HG03066 (cell line): ENCODE results near the gene STK32B.
"Not testable (repeated sequence)": the region's sequence is repeated elsewhere in the genome, so short reads cannot be mapped to it uniquely, and the experiment has no call there.

Experiments used
- ATAC-seq: cut with Tn5 transposase; IDR thresholded peaks from one replicate; pipeline ENCODE4 v1.9.1; 2021; ENCODE audit warnings: low read depth; ENCODE audit not compliant: unreplicated experiment

Gene STK32B

GRCh38 chr4:5247061-5247460 is 195.8 kb downstream of the STK32B start:
- ATAC-seq: not testable (repeated sequence)

GRCh38 chr4:5247735-5248134 is 196.5 kb downstream of the STK32B start:
- no peak for ATAC-seq

GRCh38 chr4:5249727-5250126 is 198.4 kb downstream of the STK32B start:
- ATAC-seq: no peak

GRCh38 chr4:5250536-5250935 is 199.3 kb downstream of the STK32B start:
- not testable (repeated sequence) for ATAC-seq

- no peak for ATAC-seq
Measured at GRCh38 chr4:5256421-5256820, 205.1 kb downstream of the STK32B start.

- no peak for ATAC-seq
Measured at GRCh38 chr4:5257086-5257485, 205.8 kb downstream of the STK32B start.

- ATAC-seq: no peak
Measured at GRCh38 chr4:5259471-5259870, 208.2 kb downstream of the STK32B start.

- ATAC-seq: no peak
Measured at GRCh38 chr4:5260121-5260520, 208.8 kb downstream of the STK32B start.

- ATAC-seq: no peak
Measured at GRCh38 chr4:5261866-5262265, 210.6 kb downstream of the STK32B start.

GRCh38 chr4:5266991-5267390 is 215.7 kb downstream of the STK32B start:
- no peak for ATAC-seq

- no peak for ATAC-seq
Measured at GRCh38 chr4:5267408-5267807, 216.1 kb downstream of the STK32B start.

GRCh38 chr4:5276475-5277075 is 225.3 kb downstream of the STK32B start:
- no peak for ATAC-seq

GRCh38 chr4:5277079-5277478 is 225.8 kb downstream of the STK32B start:
- no peak for ATAC-seq

- no peak for ATAC-seq
Measured at GRCh38 chr4:5278213-5278612, 226.9 kb downstream of the STK32B start.

- not testable (repeated sequence) for ATAC-seq
Measured at GRCh38 chr4:5280069-5280468, 228.8 kb downstream of the STK32B start.

GRCh38 chr4:5280828-5281227 is 229.5 kb downstream of the STK32B start:
- no peak for ATAC-seq

GRCh38 chr4:5283837-5284236 is 232.6 kb downstream of the STK32B start:
- no peak for ATAC-seq

GRCh38 chr4:5284517-5284916 is 233.2 kb downstream of the STK32B start:
- ATAC-seq: no peak

GRCh38 chr4:5292101-5292500 is 240.8 kb downstream of the STK32B start:
- ATAC-seq: no peak

- ATAC-seq: not testable (repeated sequence)
Measured at GRCh38 chr4:5298000-5298787, 246.9 kb downstream of the STK32B start.

GRCh38 chr4:5300283-5300682 is 249.0 kb downstream of the STK32B start:
- no peak for ATAC-seq

GRCh38 chr4:5307928-5308327 is 256.6 kb downstream of the STK32B start:
- no peak for ATAC-seq
